Measurements from ENCODE around the gene ERC2.

GRCh38 chr3:55968331-55968730 is 499.9 kb downstream of the ERC2 start:
- TF ChIP-seq ZNF239 (tag by site-specific recombination; IDR thresholded peaks at IDR 0.05) = no peak
- no peak for TF ChIP-seq ZNF544 (tag by site-specific recombination; IDR thresholded peaks at IDR 0.05)
- TF ChIP-seq ZNF501 (tag by site-specific recombination; IDR thresholded peaks at IDR 0.05) = no peak
- TF ChIP-seq CTCF (tag by site-specific recombination; IDR thresholded peaks at IDR 0.05) = no peak
- TF ChIP-seq ZNF837 (tag by site-specific recombination; IDR thresholded peaks at IDR 0.05) = no peak
- TF ChIP-seq ZNF416 (tag by site-specific recombination; IDR thresholded peaks at IDR 0.05) = no peak
- no peak for TF ChIP-seq KLF16 (tag by site-specific recombination; IDR thresholded peaks at IDR 0.05)

All from HEK293 (cell line).